Testis (tissue), 3 donors: ENCODE results near the gene ZNF497. TPM values are rescaled to one million over a fixed set of nuclear protein-coding genes. Genes with fewer than 3 reads are reported as not detected.
"Not testable (repeated sequence)": the region's sequence is repeated elsewhere in the genome, so short reads cannot be mapped to it uniquely, and the experiment has no call there.

Experiments used
- DNase-seq: peaks from one replicate; pipeline ENCODE4 v3.0.0-alpha.2; 2019
- H3K27ac ChIP-seq, 2 donors: fragments of 200-600 bp; sonication (generic); one replicate each; pipeline ENCODE4 v1.5.1; 2019
- H3K27me3 ChIP-seq: fragments of 200-600 bp; sonication (generic); one replicate; pipeline ENCODE4 v1.5.1; 2019
- H3K36me3 ChIP-seq: fragments of 200-600 bp; sonication (generic); one replicate; pipeline ENCODE4 v1.5.1; 2017; ENCODE audit warnings: low read depth; ENCODE audit errors: missing control alignments
- H3K4me1 ChIP-seq: fragments of 200-600 bp; sonication (generic); one replicate; pipeline ENCODE4 v1.5.1; 2019
- H3K4me3 ChIP-seq, 2 donors: fragments of 200-600 bp; sonication (generic); one replicate each; pipeline ENCODE4 v1.5.1; 2017 to 2019
- H3K9me3 ChIP-seq: fragments of 200-600 bp; sonication (generic); one replicate; pipeline ENCODE4 v1.5.1; 2017
- CTCF ChIP-seq, 3 experiments: fragments of 450-650 bp in 2 of 3; fragments of 200-600 bp in 1 of 3; sonication (generic) in 1 of 3; IDR thresholded peaks; one replicate each; pipeline ENCODE4 v1.5.1; 2016 to 2019; ENCODE audit warnings: antibody characterized with exemption in 3 of 3, mild to moderate bottlenecking in 2 of 3, moderate library complexity in 1 of 3
- POLR2A ChIP-seq: fragments of 450-650 bp; IDR thresholded peaks from one replicate; pipeline ENCODE4 v1.6.1; 2017; ENCODE audit warnings: antibody characterized with exemption, mild to moderate bottlenecking, moderate library complexity
- WGBS, 2 donors: methylation state at CpG; one replicate each; pipeline ENCODE4 v1.1.5; 2018; 5-methylcytosine and 5-hydroxymethylcytosine counted together
- intact Hi-C: fragments of 100-400 bp; cut with DNase I; formaldehyde crosslinking; loops from one replicate; pipeline ENCODE4 v1.15.1; 2023; ENCODE audit warnings: low total_unique reads
- polyA plus RNA-seq: library from polyadenylated mRNA; stranded (reverse); fragments of 350-450 nt; fragmentation: Illumina TruSeq; extraction: RNeasy Lipid Tissue Mini Kit (QIAGEN cat#74804); gene quantifications from one replicate; pipeline ENCODE4 v1.2.3, GENCODE V29; 2014; ENCODE audit warnings: low read depth, low replicate concordance; ENCODE audit not compliant: insufficient read depth
- total RNA-seq, 2 donors: library from RNA; depleted of rRNA; stranded (reverse); fragments of >200 nt; gene quantifications; one replicate each; pipeline ENCODE4 v1.2.3, GENCODE V29; 2016

The ZNF497 gene
- total and polyA plus RNA-seq, 3 donors from 2014 or later = 2.6 to 10.7 (median 10.3) TPM

- intact Hi-C loops = no loop called here
- 62 to 65% methylated on average over 16 to 34 of the region's 34 CpGs for WGBS, 2 donors
- H3K27me3 ChIP-seq = no peaks in the 10 kb centered on the region
- H3K36me3 ChIP-seq = no peaks in the 10 kb centered on the region
- no peak overlapping the region for H3K27ac ChIP-seq
- no peaks in the 10 kb centered on the region for H3K9me3 ChIP-seq
- peak overlapping the region in 1 of 2 donors; percentile 21 for H3K4me3 ChIP-seq
- DNase-seq = no peak
- peaks cover 13% of the 10 kb centered on the region for H3K4me1 ChIP-seq
- TF ChIP-seq POLR2A (no peak), CTCF (IDR thresholded peaks at IDR 0.05) (no peak)
Observed at GRCh38 chr19:58350871-58351557, 11.5 kb downstream of the ZNF497 start.

DNA sequence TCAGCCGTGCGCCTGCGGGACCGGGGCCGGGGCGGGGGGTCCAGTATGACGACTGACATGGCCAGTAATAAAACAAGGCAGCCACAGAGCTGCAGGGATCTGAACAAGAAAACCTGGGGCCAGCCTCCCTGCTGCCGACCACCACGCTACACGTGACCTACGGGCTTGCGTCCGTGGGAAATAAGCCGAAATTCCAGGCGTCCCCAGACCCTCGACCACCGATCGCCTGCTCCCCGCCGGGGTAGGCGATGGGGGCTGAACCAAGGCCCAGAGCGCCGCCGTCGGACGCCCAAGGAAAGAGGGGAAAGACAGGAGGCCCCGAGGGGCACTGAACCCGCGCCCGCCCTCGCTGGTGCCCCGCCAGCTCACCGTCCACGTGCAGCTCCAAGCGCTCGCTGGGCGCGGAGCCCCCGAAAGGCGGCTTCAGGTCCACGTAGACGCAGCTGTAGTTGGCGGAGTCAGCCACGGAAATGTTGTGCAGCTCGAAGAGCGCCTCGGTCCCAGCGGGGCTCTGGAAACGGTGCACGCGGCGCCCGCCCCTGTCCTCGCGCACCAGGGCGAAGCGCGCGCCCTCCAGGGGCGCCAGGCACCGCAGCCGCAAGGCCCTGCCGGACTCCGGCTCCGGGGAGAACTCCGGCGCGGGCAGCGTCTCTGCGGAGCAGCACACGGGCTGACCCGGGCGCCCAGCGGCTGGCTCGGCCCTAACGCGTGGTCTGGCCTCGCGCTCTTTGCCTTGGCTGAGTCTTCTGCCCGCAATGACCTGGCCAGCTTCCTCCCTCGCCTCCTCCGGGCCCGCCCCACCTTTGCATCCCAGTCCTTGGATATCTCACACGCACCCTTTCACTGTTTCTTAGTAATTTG is 12.3 kb downstream of the ZNF497 start:
- no peak for DNase-seq
- WGBS, 2 donors = 28 to 30% methylated on average over 25 to 80 of the region's 84 CpGs
- H3K4me3 ChIP-seq = peak overlapping the region in 1 of 2 donors; percentile 21
- intact Hi-C loops = no loop called here
- no peaks in the 10 kb centered on the region for H3K36me3 ChIP-seq
- H3K27ac ChIP-seq = no peak overlapping the region
- H3K4me1 ChIP-seq = peaks cover 13% of the 10 kb centered on the region
- TF ChIP-seq POLR2A = no peak
- no peak for TF ChIP-seq CTCF (IDR thresholded peaks at IDR 0.05)
- no peaks in the 10 kb centered on the region for H3K9me3 ChIP-seq
- H3K27me3 ChIP-seq = no peaks in the 10 kb centered on the region

GRCh38 chr19:58349590-58349989 is 13.0 kb downstream of the ZNF497 start:
- Histone ChIP-seq H3K36me3 (no peaks in the 10 kb centered on the region), H3K9me3 (no peaks in the 10 kb centered on the region), H3K4me3 (no peak overlapping the region), H3K4me1 (peaks cover 13% of the 10 kb centered on the region), H3K27me3 (no peaks in the 10 kb centered on the region), H3K27ac (no peak overlapping the region)
- WGBS, 2 donors = 27 to 41% methylated on average over 8 of the region's 8 CpGs
- TF ChIP-seq CTCF (IDR thresholded peaks at IDR 0.05) (no peak), POLR2A (no peak)
- intact Hi-C loops = no loop called here
- DNase-seq = no peak

DNA sequence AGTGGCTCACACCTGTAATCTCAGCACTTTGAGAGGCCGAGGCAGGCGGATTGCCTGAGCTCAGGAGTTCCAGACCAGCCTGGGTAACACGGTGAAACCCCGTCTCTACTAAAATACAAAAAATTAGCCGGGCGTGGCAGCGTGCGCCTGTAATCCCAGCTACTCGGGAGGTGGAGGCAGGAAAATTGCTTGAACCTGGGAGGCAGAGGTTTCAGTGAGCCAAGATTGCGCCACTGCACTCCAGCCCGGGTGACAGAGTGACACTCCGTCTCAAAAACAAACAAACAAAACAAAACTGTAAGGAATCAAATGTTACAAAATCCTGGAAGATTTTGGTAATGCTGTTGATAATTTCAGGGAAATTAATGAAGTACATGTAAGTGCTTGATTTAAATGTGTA is 14.5 kb downstream of the ZNF497 start:
- H3K27ac ChIP-seq, DNase-seq, H3K27me3 ChIP-seq, intact Hi-C loops, H3K36me3 ChIP-seq, H3K9me3 ChIP-seq: not testable (repeated sequence)
- Histone ChIP-seq H3K4me3 (peak overlapping the region; percentile 55 to 72), H3K4me1 (peaks cover 13% of the 10 kb centered on the region)
- WGBS, 2 donors = 11 to 23% methylated on average over 12 of the region's 12 CpGs
